H1 (cell line): ENCODE measurements around the gene TMED9.

Experiments
- CTCF ChIP-seq, 3 experiments: IDR thresholded peaks; 1 replicate in 2 of 3; 2 replicates in 1 of 3; pipeline versions ENCODE4 v1.5.1 to v1.6.1; 2011; ENCODE audit warnings: low read length in 3 of 3, mild to moderate bottlenecking in 3 of 3, inconsistent platforms in 2 of 3, low read depth in 1 of 3, moderate library complexity in 1 of 3; ENCODE audit not compliant: insufficient read depth in 1 of 3; ENCODE audit errors: control extremely low read depth in 1 of 3
- EZH2 ChIP-seq: fragments of 200-600 bp; sonication (generic); IDR thresholded peaks from 2 replicates; pipeline ENCODE4 v1.7.1; 2012; ENCODE audit warnings: low read depth, mild to moderate bottlenecking, moderate library complexity, low read length, inconsistent platforms; ENCODE audit not compliant: severe bottlenecking
- GABPA ChIP-seq: IDR thresholded peaks from 2 replicates; pipeline ENCODE4 v1.6.1; 2011; ENCODE audit warnings: mild to moderate bottlenecking, low read length, moderate library complexity, borderline replicate concordance; ENCODE audit not compliant: insufficient read depth
- MAX ChIP-seq: IDR thresholded peaks from 2 replicates; pipeline ENCODE4 v1.6.1; 2012; ENCODE audit warnings: inconsistent platforms
- RAD21 ChIP-seq, 2 experiments: IDR thresholded peaks in 1 of 2; conservative IDR thresholded peaks in 1 of 2; 2 replicates each; pipeline ENCODE4 v1.6.1; 2011; ENCODE audit warnings: low read depth in 2 of 2, low read length in 2 of 2, improper control_type of control experiment in 1 of 2, inconsistent platforms in 1 of 2, mild to moderate bottlenecking in 1 of 2, moderate library complexity in 1 of 2
- RXRA ChIP-seq: IDR thresholded peaks from 2 replicates; pipeline ENCODE4 v1.6.1; 2011; ENCODE audit warnings: low read depth, mild to moderate bottlenecking, low read length, moderate library complexity; ENCODE audit not compliant: insufficient read depth
- SP2 ChIP-seq: IDR thresholded peaks from 2 replicates; pipeline ENCODE4 v1.6.1; 2012; ENCODE audit warnings: mild to moderate bottlenecking, low read length, inconsistent platforms
- SUZ12 ChIP-seq: fragments of 200-600 bp; sonication (generic); IDR thresholded peaks from 2 replicates; pipeline ENCODE4 v1.6.1; 2012; ENCODE audit warnings: mild to moderate bottlenecking, inconsistent platforms, low read length, moderate library complexity, mixed read lengths
- TBP ChIP-seq: IDR thresholded peaks from 2 replicates; pipeline ENCODE4 v1.6.1; 2011; ENCODE audit warnings: low read depth, low read length, improper control_type of control experiment

GRCh38 chr5:177588413-177588909 lies 3.5 kb upstream of the TMED9 start:
- TF ChIP-seq RAD21 (IDR thresholded peaks at IDR 0.05 in 1 of 2, conservative IDR thresholded peaks at IDR 0.05 in 1 of 2; ENCODE audit: low read depth in 2 of 2, low read length in 2 of 2) = no peak
- TF ChIP-seq GABPA = no peak
- TF ChIP-seq MAX = no peak
- TF ChIP-seq SP2 = no peak
- TF ChIP-seq RXRA = no peak
- no peak for TF ChIP-seq CTCF (IDR thresholded peaks at IDR 0.05; ENCODE audit: control extremely low read depth in 1 of 3, insufficient read depth in 1 of 3, low read depth in 1 of 3, low read length in 3 of 3)
- no peak for TF ChIP-seq EZH2
- TF ChIP-seq TBP = no peak
- TF ChIP-seq SUZ12 = no peak
